Left ventricle myocardium inferior (tissue), 1 donor: ENCODE results near the gene TRIM46. TPM values are rescaled to one million over a fixed set of nuclear protein-coding genes. Genes with fewer than 3 reads are reported as not detected.

Experiments used
- DNase-seq: peaks from one replicate; pipeline ENCODE4 v3.0.0-alpha.2; 2020
- H3K27ac ChIP-seq: fragments of 200-600 bp; replicated peaks from 2 replicates; pipeline ENCODE4 v1.8.0; 2021
- H3K27me3 ChIP-seq: fragments of 200-600 bp; 2 replicates; pipeline ENCODE4 v1.8.0; 2021; ENCODE audit warnings: low read depth
- H3K36me3 ChIP-seq: fragments of 200-600 bp; 2 replicates; pipeline ENCODE4 v1.8.0; 2021
- H3K4me1 ChIP-seq: fragments of 200-600 bp; 2 replicates; pipeline ENCODE4 v1.8.0; 2021
- H3K4me3 ChIP-seq: fragments of 200-600 bp; 2 replicates; pipeline ENCODE4 v1.8.0; 2021; ENCODE audit warnings: mild to moderate bottlenecking, moderate library complexity
- H3K9me3 ChIP-seq: fragments of 200-600 bp; replicated peaks from 2 replicates; pipeline ENCODE4 v1.8.0; 2021
- CTCF ChIP-seq: fragments of 200-600 bp; IDR thresholded peaks from 2 replicates; pipeline ENCODE4 v1.8.0; 2021; ENCODE audit warnings: antibody characterized with exemption, mild to moderate bottlenecking, borderline replicate concordance
- intact Hi-C: fragments of 100-400 bp; cut with micrococcal nuclease; formaldehyde crosslinking; loops from one replicate; pipeline ENCODE4 v1.11.0; 2022
- total RNA-seq: library from RNA; stranded (reverse); fragmentation: NEBNext Ultra II Directional; extraction: Animal tissue kit (Norgen Biotek cat#: 25700); gene quantifications from one replicate; pipeline ENCODE4 v1.2.1, GENCODE V29; 2021
- donor health status: DM: no; HTN: yes; CAD: no; lungs with severe emphysema.

The TRIM46 gene
- total RNA-seq, 1 donor from 2014 or later = 0.11 TPM

GRCh38 chr1:155196893-155197638, 23.4 kb downstream of the TRIM46 start:
- Histone ChIP-seq H3K4me3 (no peak overlapping the region), H3K27me3 (no peaks in the 10 kb centered on the region), H3K4me1 (peaks cover 31% of the 10 kb centered on the region), H3K9me3 (no peaks in the 10 kb centered on the region), H3K27ac (no peak overlapping the region), H3K36me3 (no peaks in the 10 kb centered on the region)
- TF ChIP-seq CTCF = no peak
- DNase-seq = no peak
- intact Hi-C loops = no loop called here

- intact Hi-C loops = no loop called here
- no peak for DNase-seq
- TF ChIP-seq CTCF = no peak
- no peak overlapping the region for H3K4me3 ChIP-seq
- no peaks in the 10 kb centered on the region for H3K36me3 ChIP-seq
- no peaks in the 10 kb centered on the region for H3K27me3 ChIP-seq
- no peak overlapping the region for H3K27ac ChIP-seq
- peaks cover 25% of the 10 kb centered on the region for H3K4me1 ChIP-seq
- H3K9me3 ChIP-seq = no peaks in the 10 kb centered on the region
Measured at GRCh38 chr1:155197901-155198546, 24.4 kb downstream of the TRIM46 start.

- peaks cover 21% of the 10 kb centered on the region for H3K4me1 ChIP-seq
- no peaks in the 10 kb centered on the region for H3K9me3 ChIP-seq
- no peak overlapping the region for H3K27ac ChIP-seq
- intact Hi-C loops = no loop called here
- no peak for TF ChIP-seq CTCF
- DNase-seq = no peak
- no peaks in the 10 kb centered on the region for H3K36me3 ChIP-seq
- H3K4me3 ChIP-seq = no peak overlapping the region
- H3K27me3 ChIP-seq = no peaks in the 10 kb centered on the region
Measured at GRCh38 chr1:155198547-155198906, 24.9 kb downstream of the TRIM46 start.

- Histone ChIP-seq H3K27ac (no peak overlapping the region), H3K36me3 (no peaks in the 10 kb centered on the region), H3K4me3 (no peak overlapping the region), H3K4me1 (peaks cover 9% of the 10 kb centered on the region), H3K27me3 (no peaks in the 10 kb centered on the region), H3K9me3 (no peaks in the 10 kb centered on the region)
- intact Hi-C loops = no loop called here
- TF ChIP-seq CTCF = no peak
- no peak for DNase-seq
Measured at GRCh38 chr1:155199792-155200191, 26.1 kb downstream of the TRIM46 start.

- H3K36me3 ChIP-seq = no peaks in the 10 kb centered on the region
- intact Hi-C loops = no loop called here
- DNase-seq = no peak
- no peaks in the 10 kb centered on the region for H3K9me3 ChIP-seq
- no peaks in the 10 kb centered on the region for H3K27me3 ChIP-seq
- no peak overlapping the region for H3K27ac ChIP-seq
- no peaks in the 10 kb centered on the region for H3K4me1 ChIP-seq
- no peak overlapping the region for H3K4me3 ChIP-seq
- TF ChIP-seq CTCF = no peak
Measured at GRCh38 chr1:155200920-155201319, 27.3 kb downstream of the TRIM46 start.
